Fibroblast of upper back skin (primary cell): ENCODE data around the gene UVSSA.

Source experiments
- DNase-seq: peaks from one replicate; pipeline ENCODE4 v3.0.0-alpha.2; 2013

The UVSSA gene

GRCh38 chr4:1317177-1318045 lies 29.6 kb upstream of the UVSSA start:
- DNase-seq, result no peak

- no peak for DNase-seq
Measured at GRCh38 chr4:1318046-1318375, 29.0 kb upstream of the UVSSA start.

GRCh38 chr4:1318488-1319213 lies 28.4 kb upstream of the UVSSA start:
- DNase-seq, result no peak

- no peak for DNase-seq
Measured at GRCh38 chr4:1321486-1321885, 25.5 kb upstream of the UVSSA start.

GRCh38 chr4:1321946-1322650 lies 24.9 kb upstream of the UVSSA start:
- DNase-seq, result no peak

- DNase-seq, result no peak
Measured at GRCh38 chr4:1323280-1323634, 23.8 kb upstream of the UVSSA start.

- peak; percentile 82 for DNase-seq
Measured at GRCh38 chr4:1323635-1324442, 23.2 kb upstream of the UVSSA start.

GRCh38 chr4:1324443-1325175 lies 22.4 kb upstream of the UVSSA start:
- DNase-seq, result peak; percentile 17

GRCh38 chr4:1325176-1325480 lies 21.9 kb upstream of the UVSSA start:
- DNase-seq, result no peak

- DNase-seq, result no peak
Measured at GRCh38 chr4:1325681-1326635, 21.1 kb upstream of the UVSSA start.

GRCh38 chr4:1326751-1327525 lies 20.1 kb upstream of the UVSSA start:
- DNase-seq, result no peak

GRCh38 chr4:1327526-1328266 lies 19.3 kb upstream of the UVSSA start:
- DNase-seq, result no peak

- no peak for DNase-seq
Measured at GRCh38 chr4:1328267-1329155, 18.5 kb upstream of the UVSSA start.

GRCh38 chr4:1329408-1330371 lies 17.3 kb upstream of the UVSSA start:
- no peak for DNase-seq

GRCh38 chr4:1330761-1331590 lies 16.0 kb upstream of the UVSSA start:
- DNase-seq, result no peak

- no peak for DNase-seq
Measured at GRCh38 chr4:1331591-1332353, 15.2 kb upstream of the UVSSA start.
